BE2C (cell line): ENCODE measurements around the gene ATP10A.

ENCODE experiments used
- DNase-seq: peaks from one replicate; pipeline ENCODE4 v3.0.0-alpha.2; 2020
- H3K27me3 ChIP-seq: fragments of 250-450 bp; sonication (Bioruptor Pico); 2 replicates; pipeline ENCODE4 v1.5.1; 2020; ENCODE audit warnings: mild to moderate bottlenecking
- H3K36me3 ChIP-seq: fragments of 250-450 bp; sonication (Bioruptor Pico); 2 replicates; pipeline ENCODE4 v1.5.1; 2020; ENCODE audit warnings: mild to moderate bottlenecking
- H3K4me1 ChIP-seq: fragments of 250-450 bp; sonication (Bioruptor Pico); 2 replicates; pipeline ENCODE4 v1.5.1; 2020
- H3K4me3 ChIP-seq: 2 replicates; pipeline ENCODE4 v1.5.1; 2011; ENCODE audit warnings: low read depth, low read length
- H3K9me3 ChIP-seq: fragments of 250-450 bp; sonication (Bioruptor Pico); 2 replicates; pipeline ENCODE4 v1.5.1; 2020
- TF ChIP-seq, protein P1 (sequence below): IDR thresholded peaks from 2 replicates; pipeline ENCODE4 v1.5.1; 2012; ENCODE audit warnings: mild to moderate bottlenecking, low read depth, low read length

ATP10A gene

GRCh38 chr15:25676070-25676469, 187.1 kb downstream of the ATP10A start:
- TF ChIP-seq, protein P1, sequence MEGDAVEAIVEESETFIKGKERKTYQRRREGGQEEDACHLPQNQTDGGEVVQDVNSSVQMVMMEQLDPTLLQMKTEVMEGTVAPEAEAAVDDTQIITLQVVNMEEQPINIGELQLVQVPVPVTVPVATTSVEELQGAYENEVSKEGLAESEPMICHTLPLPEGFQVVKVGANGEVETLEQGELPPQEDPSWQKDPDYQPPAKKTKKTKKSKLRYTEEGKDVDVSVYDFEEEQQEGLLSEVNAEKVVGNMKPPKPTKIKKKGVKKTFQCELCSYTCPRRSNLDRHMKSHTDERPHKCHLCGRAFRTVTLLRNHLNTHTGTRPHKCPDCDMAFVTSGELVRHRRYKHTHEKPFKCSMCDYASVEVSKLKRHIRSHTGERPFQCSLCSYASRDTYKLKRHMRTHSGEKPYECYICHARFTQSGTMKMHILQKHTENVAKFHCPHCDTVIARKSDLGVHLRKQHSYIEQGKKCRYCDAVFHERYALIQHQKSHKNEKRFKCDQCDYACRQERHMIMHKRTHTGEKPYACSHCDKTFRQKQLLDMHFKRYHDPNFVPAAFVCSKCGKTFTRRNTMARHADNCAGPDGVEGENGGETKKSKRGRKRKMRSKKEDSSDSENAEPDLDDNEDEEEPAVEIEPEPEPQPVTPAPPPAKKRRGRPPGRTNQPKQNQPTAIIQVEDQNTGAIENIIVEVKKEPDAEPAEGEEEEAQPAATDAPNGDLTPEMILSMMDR: no peak
- no peaks in the 10 kb centered on the region for H3K4me1 ChIP-seq
- no peaks in the 10 kb centered on the region for H3K9me3 ChIP-seq
- no peaks in the 10 kb centered on the region for H3K36me3 ChIP-seq
- H3K27me3 ChIP-seq: no peaks in the 10 kb centered on the region
- H3K4me3 ChIP-seq: no peak overlapping the region
- DNase-seq: no peak

- no peaks in the 10 kb centered on the region for H3K36me3 ChIP-seq
- no peak for DNase-seq
- H3K9me3 ChIP-seq: no peaks in the 10 kb centered on the region
- no peaks in the 10 kb centered on the region for H3K4me1 ChIP-seq
- H3K27me3 ChIP-seq: no peaks in the 10 kb centered on the region
- TF ChIP-seq, protein P1: no peak
- no peak overlapping the region for H3K4me3 ChIP-seq
Measured at GRCh38 chr15:25675396-25675795, 187.7 kb downstream of the ATP10A start.

DNA sequence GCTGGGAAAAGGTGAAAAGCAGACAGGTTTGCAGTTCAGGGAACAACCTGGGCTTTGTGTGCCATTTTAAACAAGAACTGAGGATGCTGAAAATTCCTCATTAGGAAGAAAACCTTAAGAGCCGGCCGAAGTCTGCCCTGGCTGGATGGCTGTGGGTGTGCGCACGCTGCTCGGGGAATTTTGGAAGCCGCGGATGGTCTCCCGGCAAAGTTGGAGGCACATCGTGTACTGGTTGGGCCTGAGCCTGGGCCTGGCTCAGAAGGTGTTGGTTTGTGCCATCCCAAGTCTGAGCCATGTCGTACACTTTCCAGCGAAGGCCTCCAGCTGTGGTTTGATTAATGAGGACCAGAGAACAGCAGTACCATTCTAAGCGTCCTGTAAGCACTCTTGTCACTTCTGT, 188.2 kb downstream of the ATP10A start:
- H3K9me3 ChIP-seq: no peaks in the 10 kb centered on the region
- TF ChIP-seq, protein P1: no peak
- no peak for DNase-seq

DNA sequence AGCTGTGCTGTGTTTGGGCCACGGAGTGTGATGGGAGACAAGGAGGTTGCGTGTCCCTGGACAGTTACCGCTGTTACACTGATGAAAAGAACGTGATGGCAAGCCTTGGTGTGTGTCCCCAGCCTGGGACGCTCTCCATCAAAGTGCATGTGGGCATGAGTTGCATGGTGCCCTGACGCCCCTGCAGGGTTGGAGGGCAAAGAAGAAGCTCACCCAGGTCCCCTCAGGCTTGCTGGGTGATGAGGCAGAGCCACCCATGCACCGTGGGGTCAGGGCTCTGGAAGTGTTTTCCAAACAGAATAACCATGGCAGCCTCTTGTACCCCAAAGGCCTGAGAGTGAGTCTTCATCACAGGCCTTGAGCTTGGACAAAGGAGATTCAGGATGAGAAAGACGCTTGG, 189.2 kb downstream of the ATP10A start:
- no peak overlapping the region for H3K4me3 ChIP-seq
- no peaks in the 10 kb centered on the region for H3K36me3 ChIP-seq
- TF ChIP-seq, protein P1: no peak
- no peaks in the 10 kb centered on the region for H3K27me3 ChIP-seq
- no peaks in the 10 kb centered on the region for H3K9me3 ChIP-seq
- DNase-seq: no peak
- no peaks in the 10 kb centered on the region for H3K4me1 ChIP-seq

More for the DNA sequence above, 188.2 kb downstream of the ATP10A start:
- Histone ChIP-seq H3K4me1 (no peaks in the 10 kb centered on the region), H3K27me3 (no peaks in the 10 kb centered on the region), H3K4me3 (no peak overlapping the region), H3K36me3 (no peaks in the 10 kb centered on the region)

DNA sequence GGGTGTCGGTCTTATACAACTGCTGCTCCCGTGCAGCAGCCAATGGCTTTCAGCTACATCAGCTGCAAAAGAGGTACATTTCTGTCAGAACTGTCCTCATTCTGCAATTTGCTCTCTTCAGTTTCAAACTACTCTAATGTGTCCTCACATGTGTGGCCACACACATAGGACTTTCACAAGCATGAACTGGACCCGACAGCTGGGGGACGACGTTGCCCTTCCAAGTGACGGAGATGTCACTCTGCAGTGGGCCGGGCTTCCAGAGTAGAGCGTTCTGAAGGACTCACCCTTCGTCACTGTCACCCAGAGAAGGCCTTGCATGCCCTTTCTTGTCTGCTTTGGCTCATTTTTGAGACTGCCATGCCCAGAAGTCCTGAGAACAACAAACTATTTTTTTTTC, 189.8 kb downstream of the ATP10A start:
- no peaks in the 10 kb centered on the region for H3K4me1 ChIP-seq
- no peak overlapping the region for H3K4me3 ChIP-seq
- TF ChIP-seq, protein P1: no peak
- H3K27me3 ChIP-seq: no peaks in the 10 kb centered on the region
- H3K36me3 ChIP-seq: no peaks in the 10 kb centered on the region
- DNase-seq: no peak
- H3K9me3 ChIP-seq: no peaks in the 10 kb centered on the region

DNA sequence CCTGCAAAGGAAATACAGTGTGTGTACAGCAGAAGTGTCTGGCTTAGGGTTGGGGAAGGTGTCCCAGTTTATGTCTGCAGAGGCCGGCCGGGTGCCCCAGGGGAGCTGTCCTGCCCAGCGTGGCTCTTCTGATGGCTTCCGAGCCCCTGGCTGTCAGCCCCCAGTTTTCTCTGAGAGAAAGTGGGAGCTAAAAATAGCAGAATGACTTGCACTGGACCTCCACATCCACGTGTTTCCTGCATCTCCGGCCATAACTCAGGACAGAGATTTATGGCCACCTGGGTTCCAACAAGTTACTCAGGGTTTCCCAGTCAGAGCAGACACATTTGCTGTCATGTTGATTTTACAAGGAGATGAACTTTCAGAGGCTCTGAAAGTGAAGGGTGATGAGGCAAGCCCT, 192.0 kb downstream of the ATP10A start:
- Histone ChIP-seq H3K36me3 (no peaks in the 10 kb centered on the region), H3K4me1 (no peaks in the 10 kb centered on the region), H3K27me3 (no peaks in the 10 kb centered on the region), H3K4me3 (no peak overlapping the region), H3K9me3 (no peaks in the 10 kb centered on the region)
- no peak for DNase-seq
- TF ChIP-seq, protein P1: no peak
